Keratinocyte (primary cell): ENCODE data around the gene APP. TPM values are rescaled to one million over a fixed set of nuclear protein-coding genes. Genes with fewer than 3 reads are reported as not detected.

Experiments used
- DNase-seq: peaks from one replicate; pipeline ENCODE4 v3.0.0-alpha.2; 2011; ENCODE audit warnings: low read depth, missing footprints, low spot score
- FAIRE-seq: peaks from 2 replicates; lab custom pipeline; 2011; peaks lifted over from hg19 to GRCh38; lab: Jason Lieb, UNC
- H2AFZ ChIP-seq: 2 replicates; pipeline ENCODE4 v1.6.0; 2012; ENCODE audit warnings: low read length, control low read depth, inconsistent platforms; ENCODE audit not compliant: control insufficient read depth
- H3K27ac ChIP-seq: 2 replicates; pipeline ENCODE4 v1.5.1; 2011; ENCODE audit warnings: low read length; ENCODE audit not compliant: control insufficient read depth, insufficient read depth
- H3K27me3 ChIP-seq: 3 replicates; pipeline ENCODE4 v1.6.0; 2011; ENCODE audit warnings: low read length; ENCODE audit not compliant: control insufficient read depth, insufficient read depth; ENCODE audit errors: extremely low read depth
- H3K36me3 ChIP-seq, 2 experiments: 2 replicates in 1 of 2; 3 replicates in 1 of 2; pipeline ENCODE4 v1.5.1; 2011; ENCODE audit warnings: low read length in 2 of 2, mild to moderate bottlenecking in 1 of 2; ENCODE audit not compliant: control insufficient read depth in 2 of 2, insufficient read depth in 2 of 2; ENCODE audit errors: extremely low read depth in 1 of 2
- H3K4me1 ChIP-seq: 3 replicates; pipeline ENCODE4 v1.5.1; 2011; ENCODE audit warnings: low read length; ENCODE audit not compliant: control insufficient read depth, insufficient read depth; ENCODE audit errors: extremely low read depth
- H3K4me2 ChIP-seq: 3 replicates; pipeline ENCODE4 v1.6.0; 2011; ENCODE audit warnings: low read depth, low read length; ENCODE audit not compliant: control insufficient read depth, insufficient read depth; ENCODE audit errors: extremely low read depth
- H3K4me3 ChIP-seq, 3 experiments: fragments of 200-600 bp in 1 of 3; sonication (generic) in 1 of 3; 2 replicates in 2 of 3; 3 replicates in 1 of 3; pipeline ENCODE4 v1.5.1; 2011 to 2016; ENCODE audit warnings: low read length in 3 of 3, mild to moderate bottlenecking in 3 of 3, control low read depth in 2 of 3, inconsistent platforms in 1 of 3, low read depth in 1 of 3, mixed read lengths in 1 of 3, mixed run types in 1 of 3, moderate library complexity in 1 of 3; ENCODE audit not compliant: control insufficient read depth in 2 of 3, insufficient read depth in 2 of 3; ENCODE audit errors: extremely low read depth in 1 of 3
- H3K79me2 ChIP-seq: 2 replicates; pipeline ENCODE4 v1.6.0; 2012; ENCODE audit warnings: low read length; ENCODE audit not compliant: control insufficient read depth, insufficient read depth
- H3K9ac ChIP-seq: 3 replicates; pipeline ENCODE4 v1.6.0; 2011; ENCODE audit warnings: low read length; ENCODE audit not compliant: control insufficient read depth, insufficient read depth; ENCODE audit errors: extremely low read depth
- H3K9me1 ChIP-seq: 3 replicates; pipeline ENCODE4 v1.6.0; 2011; ENCODE audit warnings: low read length; ENCODE audit not compliant: control insufficient read depth, insufficient read depth; ENCODE audit errors: extremely low read depth
- H3K9me3 ChIP-seq: 2 replicates; pipeline ENCODE4 v1.5.1; 2012; ENCODE audit warnings: low read depth, low read length; ENCODE audit not compliant: control insufficient read depth
- H4K20me1 ChIP-seq: 3 replicates; pipeline ENCODE4 v1.6.0; 2011; ENCODE audit warnings: low read length; ENCODE audit not compliant: control insufficient read depth, insufficient read depth; ENCODE audit errors: extremely low read depth
- EZH2 ChIP-seq: IDR thresholded peaks from one replicate; pipeline ENCODE4 v1.6.1; 2012; ENCODE audit warnings: inconsistent platforms, mild to moderate bottlenecking, low read length, moderate library complexity
- dilution Hi-C: fragments of 300-500 bp; cut with MboI; formaldehyde crosslinking; loops from one replicate; pipeline ENCODE4 v1.7.0; 2020; ENCODE audit warnings: low sequenced_read_pairs; ENCODE audit not compliant: extremely low pct_ligation_motif_present
- polyA plus RNA-seq, 5 experiments: library from polyadenylated mRNA; depleted of rRNA in 3 of 5; stranded (reverse) in 3 of 5; stranded (forward) in 1 of 5; unstranded in 1 of 5; fragments of >200 nt; gene quantifications; 1 replicate in 1 of 5; 2 replicates in 3 of 5; 3 replicates in 1 of 5; pipeline versions ENCODE4 v1.2.1 to v1.2.3, GENCODE V29; 2011 to 2012; ENCODE audit warnings: missing spikeins in 2 of 5, low read depth in 1 of 5, low replicate concordance in 1 of 5
- TF ChIP-seq, protein P1 (sequence below), 3 experiments: IDR thresholded peaks in 1 of 3; conservative IDR thresholded peaks in 1 of 3; optimal IDR thresholded peaks in 1 of 3; 2 replicates in 2 of 3; 3 replicates in 1 of 3; pipeline versions ENCODE3 to v1.5.1; 2011; ENCODE audit warnings: low read length in 3 of 3, mild to moderate bottlenecking in 3 of 3, moderate library complexity in 2 of 3, control low read depth in 1 of 3, inconsistent platforms in 1 of 3; ENCODE audit not compliant: insufficient read depth in 2 of 3; ENCODE audit errors: extremely low read depth in 1 of 3

APP gene
- polyA plus RNA-seq, 1 donor (not counting 4 experiments of a cell fraction or from before 2014, with no cell fraction given): 1,015 TPM

DNA sequence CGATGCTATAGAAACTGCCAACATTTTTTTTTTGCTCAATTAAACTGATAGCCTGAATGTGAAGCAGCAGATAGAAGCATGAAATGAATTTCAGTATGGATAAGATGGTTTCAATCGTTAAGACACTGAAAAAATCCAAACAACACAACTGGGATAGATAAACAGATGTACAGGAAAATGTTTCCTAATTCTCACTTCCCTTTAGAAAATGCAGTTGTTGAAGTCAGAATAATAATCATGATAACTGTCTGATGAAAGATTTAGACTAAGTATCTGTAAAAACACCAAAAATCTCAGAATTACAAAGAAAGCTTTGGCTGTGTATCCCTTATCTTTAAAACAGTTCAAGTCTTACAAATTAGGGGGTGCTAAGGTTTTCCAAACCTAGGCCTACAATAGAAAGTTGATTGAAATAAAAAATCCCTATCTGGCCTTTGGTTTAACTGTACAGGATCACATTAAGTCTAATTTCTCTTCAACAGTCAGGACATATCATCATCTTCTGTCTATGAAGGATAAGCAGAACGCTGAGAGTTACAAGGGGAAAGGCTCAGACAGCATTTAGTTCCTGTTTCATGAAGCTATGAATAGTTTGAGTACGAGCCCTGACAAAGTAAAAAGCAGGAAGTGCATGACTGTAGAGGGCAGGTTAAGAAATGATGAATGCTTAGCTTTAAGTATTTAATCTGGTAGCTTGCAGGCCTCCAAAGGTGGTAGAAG, 203.2 kb downstream of the APP start:
- Histone ChIP-seq H3K79me2 (peaks cover 6% of the 10 kb centered on the region), H3K27me3 (no peaks in the 10 kb centered on the region), H3K4me3 (no peak overlapping the region), H4K20me1 (peaks cover 3% of the 10 kb centered on the region), H3K36me3 (peaks cover 11 to 14% of the 10 kb centered on the region in 2 experiments), H3K27ac (peak overlapping the region; percentile 40), H3K4me1 (peaks cover 41% of the 10 kb centered on the region), H2AFZ (no peak overlapping the region), H3K9me3 (no peaks in the 10 kb centered on the region), H3K4me2 (peak overlapping the region; percentile 27), H3K9me1 (no peaks in the 10 kb centered on the region), H3K9ac (no peak overlapping the region)
- DNase-seq (no peak), FAIRE-seq (peak; percentile 89)
- TF ChIP-seq, protein P1, sequence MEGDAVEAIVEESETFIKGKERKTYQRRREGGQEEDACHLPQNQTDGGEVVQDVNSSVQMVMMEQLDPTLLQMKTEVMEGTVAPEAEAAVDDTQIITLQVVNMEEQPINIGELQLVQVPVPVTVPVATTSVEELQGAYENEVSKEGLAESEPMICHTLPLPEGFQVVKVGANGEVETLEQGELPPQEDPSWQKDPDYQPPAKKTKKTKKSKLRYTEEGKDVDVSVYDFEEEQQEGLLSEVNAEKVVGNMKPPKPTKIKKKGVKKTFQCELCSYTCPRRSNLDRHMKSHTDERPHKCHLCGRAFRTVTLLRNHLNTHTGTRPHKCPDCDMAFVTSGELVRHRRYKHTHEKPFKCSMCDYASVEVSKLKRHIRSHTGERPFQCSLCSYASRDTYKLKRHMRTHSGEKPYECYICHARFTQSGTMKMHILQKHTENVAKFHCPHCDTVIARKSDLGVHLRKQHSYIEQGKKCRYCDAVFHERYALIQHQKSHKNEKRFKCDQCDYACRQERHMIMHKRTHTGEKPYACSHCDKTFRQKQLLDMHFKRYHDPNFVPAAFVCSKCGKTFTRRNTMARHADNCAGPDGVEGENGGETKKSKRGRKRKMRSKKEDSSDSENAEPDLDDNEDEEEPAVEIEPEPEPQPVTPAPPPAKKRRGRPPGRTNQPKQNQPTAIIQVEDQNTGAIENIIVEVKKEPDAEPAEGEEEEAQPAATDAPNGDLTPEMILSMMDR (optimal IDR thresholded peaks at IDR 0.05 in 1 of 3, IDR thresholded peaks at IDR 0.05 in 1 of 3, conservative IDR thresholded peaks at IDR 0.05 in 1 of 3; ENCODE audit: extremely low read depth in 1 of 3, insufficient read depth in 2 of 3, low read length in 3 of 3): no peak
- TF ChIP-seq EZH2: no peak
- dilution Hi-C loops: no loop called here

DNA sequence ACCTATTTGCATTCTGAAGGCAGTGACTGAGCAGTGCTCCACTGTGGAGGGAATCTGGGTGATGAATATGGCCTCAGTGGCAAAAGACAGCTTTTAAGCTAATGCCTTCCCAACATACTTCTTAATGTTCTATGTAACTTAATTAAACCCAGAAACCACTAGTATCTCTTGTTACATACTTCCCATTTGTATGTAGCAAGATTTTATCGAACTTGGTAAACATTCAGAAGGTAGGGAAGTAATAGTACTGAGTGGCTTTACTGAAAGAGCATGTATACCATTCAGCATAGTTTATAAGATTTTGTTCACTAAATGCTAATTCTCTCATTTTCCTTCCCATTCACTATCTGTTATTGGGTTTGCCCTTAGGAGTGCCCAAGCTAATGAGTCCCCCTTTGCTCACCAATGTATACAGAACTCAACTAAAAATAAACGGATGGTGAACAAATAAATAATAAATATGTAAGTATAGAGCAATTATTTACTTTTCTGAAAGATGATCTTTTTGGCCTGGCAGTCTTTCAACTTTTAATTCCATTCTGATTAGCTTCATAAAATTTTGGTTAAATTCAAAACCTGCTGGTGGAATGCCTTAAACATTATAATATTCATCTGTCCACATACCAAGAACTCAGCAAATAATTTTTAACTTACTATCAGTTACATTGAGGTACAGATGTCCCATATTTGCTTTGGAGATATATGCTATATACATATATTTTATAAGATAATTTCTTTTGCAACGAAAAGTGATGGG, 204.4 kb downstream of the APP start:
- H3K4me3 ChIP-seq: no peak overlapping the region
- dilution Hi-C loops: no loop called here
- H3K9ac ChIP-seq: no peak overlapping the region
- H3K27me3 ChIP-seq: no peaks in the 10 kb centered on the region
- no peaks in the 10 kb centered on the region for H3K9me1 ChIP-seq
- H3K9me3 ChIP-seq: no peaks in the 10 kb centered on the region
- peaks cover 6 to 9% of the 10 kb centered on the region in 2 experiments for H3K36me3 ChIP-seq
- TF ChIP-seq, protein P1 (optimal IDR thresholded peaks at IDR 0.05 in 1 of 3, IDR thresholded peaks at IDR 0.05 in 1 of 3, conservative IDR thresholded peaks at IDR 0.05 in 1 of 3; ENCODE audit: extremely low read depth in 1 of 3, insufficient read depth in 2 of 3, low read length in 3 of 3): no peak
- no peak for TF ChIP-seq EZH2
- no peak for DNase-seq
- peaks cover 6% of the 10 kb centered on the region for H3K79me2 ChIP-seq
- H2AFZ ChIP-seq: no peak overlapping the region
- no peak for FAIRE-seq
- H3K4me1 ChIP-seq: peaks cover 42% of the 10 kb centered on the region
- no peak overlapping the region for H3K27ac ChIP-seq
- no peak overlapping the region for H3K4me2 ChIP-seq
- H4K20me1 ChIP-seq: peaks cover 3% of the 10 kb centered on the region
